GM19099 (cell line): ENCODE data around the gene SARM1.

Source experiments
- POLR2A ChIP-seq: IDR thresholded peaks from 3 replicates; pipeline ENCODE4 v1.6.1; 2011; ENCODE audit warnings: low read depth; ENCODE audit not compliant: insufficient read length; ENCODE audit errors: extremely low read depth

The SARM1 gene

DNA sequence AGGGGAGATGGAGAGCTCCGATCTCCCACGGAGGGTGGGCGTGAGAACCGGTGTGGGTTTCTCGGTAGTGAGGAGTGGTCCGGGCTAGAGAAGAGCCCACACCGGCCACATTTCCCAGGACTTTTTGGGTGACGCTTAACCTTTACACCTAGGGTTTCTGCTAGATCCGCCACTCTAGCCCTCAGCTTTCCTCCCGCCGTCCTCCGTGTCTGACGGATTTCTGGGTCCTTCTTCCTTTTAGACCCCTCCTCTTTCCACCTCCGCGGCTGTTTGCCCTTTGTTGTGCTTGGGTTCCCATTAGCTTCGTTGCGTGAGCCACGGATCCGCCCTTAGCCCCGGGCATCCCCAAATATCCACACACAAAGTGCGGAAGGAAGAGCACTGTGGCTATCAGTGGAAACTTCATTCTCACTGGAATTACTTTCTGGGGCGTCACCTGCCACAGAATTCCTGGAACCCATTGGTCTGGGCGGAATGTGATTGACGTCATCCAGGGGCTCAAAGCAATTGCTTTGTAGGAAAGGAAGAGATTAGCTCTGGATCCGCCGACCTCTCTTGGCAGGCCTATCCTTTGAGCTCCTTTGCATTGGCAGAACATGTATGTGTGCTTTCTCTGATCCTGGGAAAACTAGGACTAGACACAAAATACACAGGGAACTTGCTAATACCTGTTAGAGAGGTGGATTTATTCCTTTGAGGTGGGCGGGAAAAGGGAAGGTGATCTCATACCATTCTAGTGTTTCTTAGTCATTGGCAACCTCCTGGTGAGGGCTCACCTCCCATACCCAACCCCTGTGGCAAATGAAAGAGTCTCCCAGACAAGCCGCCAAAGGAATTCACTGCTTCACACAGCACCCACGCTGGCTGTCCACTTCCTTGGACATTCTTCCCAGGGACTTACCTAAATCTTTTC is 35.3 kb upstream of the SARM1 start:
- no peak for TF ChIP-seq POLR2A

DNA sequence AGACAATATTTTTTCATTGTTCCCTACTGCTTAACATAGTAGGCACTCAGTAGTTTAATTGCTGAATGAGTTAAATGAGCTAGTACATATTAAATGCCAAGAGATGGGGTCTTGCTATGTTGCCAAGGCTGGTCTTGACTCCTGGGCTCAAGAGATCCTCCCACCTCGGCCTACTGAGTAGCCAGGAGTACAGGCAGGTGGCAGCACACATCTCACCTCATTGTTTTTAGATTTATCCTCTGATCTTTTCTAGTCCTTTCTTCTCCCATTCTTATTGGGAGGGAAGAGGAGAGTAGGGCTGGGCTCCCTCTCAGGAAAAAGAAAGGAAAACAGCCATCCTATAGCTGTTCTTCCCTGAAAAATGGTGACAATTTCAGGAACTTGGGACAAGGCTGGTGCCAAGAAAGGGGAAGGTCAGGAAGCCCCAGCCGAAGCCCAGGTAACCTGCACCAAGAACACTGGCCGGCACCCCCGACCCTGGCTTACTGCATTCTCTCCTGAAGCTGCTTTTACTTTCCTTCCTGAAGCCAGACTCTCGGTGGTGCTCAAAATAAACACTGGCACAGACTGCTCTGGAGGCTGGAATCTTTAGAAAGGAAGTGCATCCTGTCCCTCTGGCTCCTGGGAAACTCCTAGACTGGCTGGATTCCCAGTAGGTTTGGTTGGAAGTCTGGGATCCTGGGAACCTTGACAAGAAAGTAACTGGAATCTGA is 33.3 kb upstream of the SARM1 start:
- TF ChIP-seq POLR2A = no peak

DNA sequence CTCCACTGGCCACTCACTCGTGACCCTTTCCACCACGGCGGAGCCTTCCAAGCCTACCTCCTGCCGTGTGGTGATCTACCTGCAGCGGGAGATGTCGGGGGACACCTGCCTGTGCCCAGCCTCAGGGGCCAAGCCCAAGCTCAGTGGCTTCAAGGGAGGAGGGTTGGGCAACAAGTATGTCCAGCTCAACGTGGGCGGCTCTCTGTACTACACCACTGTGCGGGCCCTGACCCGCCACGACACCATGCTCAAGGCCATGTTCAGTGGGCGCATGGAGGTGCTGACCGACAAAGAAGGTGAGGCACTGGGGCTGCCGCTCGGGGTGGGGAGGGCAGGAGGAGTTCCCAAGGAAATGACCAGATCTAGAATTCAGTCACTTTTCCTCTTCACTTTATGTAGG is 32.1 kb upstream of the SARM1 start:
- TF ChIP-seq POLR2A = no peak

DNA sequence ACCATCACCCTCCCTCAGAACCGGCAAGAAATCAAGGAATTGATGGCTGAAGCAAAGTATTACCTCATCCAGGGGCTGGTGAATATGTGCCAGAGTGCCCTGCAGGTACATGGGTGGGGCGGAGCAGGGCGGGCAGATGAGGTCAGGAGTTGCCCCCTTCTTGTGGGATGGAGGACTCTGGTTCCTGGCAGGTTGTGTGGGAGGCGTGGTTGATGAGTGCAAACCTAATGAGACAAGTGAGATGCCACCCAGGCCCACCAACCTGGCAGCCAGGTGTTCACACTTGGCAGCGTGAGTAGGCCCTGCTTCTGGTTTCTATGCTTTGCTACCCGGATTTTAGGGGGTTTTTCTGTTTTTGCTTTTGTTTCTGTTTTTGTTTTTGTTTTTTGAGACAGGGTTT is 31.1 kb upstream of the SARM1 start:
- TF ChIP-seq POLR2A = no peak

DNA sequence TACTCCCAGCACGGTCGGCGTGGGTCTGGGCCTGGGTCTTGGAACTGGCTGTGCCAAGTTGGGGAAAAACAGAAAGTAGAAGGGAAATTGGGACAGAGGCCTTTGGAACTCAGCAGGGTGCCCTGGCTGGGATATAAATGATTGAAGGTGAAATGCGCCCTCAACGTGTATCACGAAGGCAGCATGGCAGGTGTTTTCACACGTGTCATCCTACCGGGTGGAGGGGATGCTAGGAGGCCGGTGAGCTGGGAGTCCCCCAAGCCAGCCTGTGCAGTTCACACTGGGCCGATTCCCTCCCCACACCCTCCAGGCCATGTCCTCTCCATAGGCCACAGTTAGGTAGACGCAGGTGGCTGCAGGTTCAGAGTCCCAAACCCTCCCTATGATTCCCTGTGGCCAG is 30.0 kb upstream of the SARM1 start:
- TF ChIP-seq POLR2A = no peak

DNA sequence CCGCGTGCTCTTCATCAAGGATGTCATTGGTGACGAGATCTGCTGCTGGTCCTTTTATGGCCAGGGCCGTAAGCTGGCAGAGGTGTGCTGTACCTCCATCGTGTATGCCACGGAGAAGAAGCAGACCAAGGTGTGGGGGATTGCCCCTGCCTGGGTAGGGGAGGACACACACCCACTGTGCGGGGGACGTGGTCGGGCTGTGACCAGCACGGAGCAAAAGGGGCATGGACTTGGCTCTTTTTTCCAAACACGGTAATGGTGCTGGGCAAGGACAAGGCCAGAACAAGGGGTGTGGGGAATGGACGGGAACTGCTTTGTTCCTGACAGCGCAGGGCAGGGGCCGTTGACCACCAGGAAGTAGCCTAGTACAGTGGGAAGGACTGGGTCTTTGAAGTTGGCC is 29.2 kb upstream of the SARM1 start:
- no peak for TF ChIP-seq POLR2A

DNA sequence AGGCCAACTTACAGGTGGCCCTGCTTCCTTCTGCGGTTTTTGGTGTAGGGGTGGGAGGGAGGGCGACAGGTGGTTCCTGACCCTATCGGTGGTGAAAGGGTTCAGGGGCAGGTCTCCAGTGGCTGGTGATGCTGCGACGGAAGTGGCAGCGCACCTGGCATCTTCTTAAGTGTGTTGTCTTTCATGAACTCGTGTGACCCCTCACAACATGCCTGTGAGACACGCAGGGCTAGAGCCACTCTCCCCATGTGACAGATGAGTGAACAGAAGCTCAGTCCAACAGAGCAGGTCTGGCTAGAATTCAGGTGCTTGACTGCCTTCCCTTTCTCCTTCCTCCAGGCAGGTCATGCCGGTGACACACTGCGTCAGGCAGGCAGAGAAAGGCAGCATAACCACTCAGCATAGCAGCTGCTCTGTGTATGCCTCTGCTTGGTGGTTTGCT is 28.0 kb upstream of the SARM1 start:
- TF ChIP-seq POLR2A = no peak

DNA sequence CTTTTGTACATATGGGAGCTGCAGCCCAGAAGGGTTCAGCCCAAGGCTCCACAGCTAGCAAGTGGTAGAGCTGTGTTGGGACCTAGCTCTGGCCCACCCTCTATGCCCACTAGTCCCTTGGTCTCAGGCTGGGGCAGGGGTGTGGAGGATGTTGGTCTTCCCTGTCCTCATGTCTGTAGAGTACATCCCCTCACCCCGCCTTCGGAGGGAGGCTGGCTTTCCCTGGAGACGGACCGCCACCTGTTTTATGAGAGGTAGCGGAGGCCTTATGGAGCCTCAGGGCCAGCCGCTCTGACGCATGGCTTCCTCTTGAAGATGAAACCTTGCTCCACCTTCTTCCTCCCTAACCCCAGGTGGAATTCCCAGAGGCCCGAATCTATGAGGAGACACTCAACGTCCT is 27.5 kb upstream of the SARM1 start:
- no peak for TF ChIP-seq POLR2A

DNA sequence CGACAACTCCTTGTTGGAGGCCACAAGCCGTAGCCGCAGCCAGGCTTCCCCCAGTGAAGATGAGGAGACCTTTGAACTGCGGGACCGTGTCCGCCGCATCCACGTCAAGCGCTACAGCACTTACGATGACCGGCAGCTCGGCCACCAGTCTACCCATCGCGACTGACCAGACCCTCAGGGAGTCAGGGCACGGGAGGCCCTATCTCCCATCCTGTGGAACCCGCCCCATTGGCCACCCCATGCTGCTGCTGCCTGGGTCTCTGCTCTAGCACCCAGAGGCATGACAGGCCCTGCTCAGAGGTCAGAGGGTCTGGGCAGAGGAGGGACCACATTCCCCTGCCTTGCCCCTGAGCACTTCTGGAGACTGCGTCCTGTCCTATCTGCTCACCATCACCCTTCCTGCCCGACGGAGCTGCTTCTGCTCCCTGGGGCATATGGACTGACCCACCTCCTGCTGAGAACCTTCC is 27.0 kb upstream of the SARM1 start:
- TF ChIP-seq POLR2A = no peak

DNA sequence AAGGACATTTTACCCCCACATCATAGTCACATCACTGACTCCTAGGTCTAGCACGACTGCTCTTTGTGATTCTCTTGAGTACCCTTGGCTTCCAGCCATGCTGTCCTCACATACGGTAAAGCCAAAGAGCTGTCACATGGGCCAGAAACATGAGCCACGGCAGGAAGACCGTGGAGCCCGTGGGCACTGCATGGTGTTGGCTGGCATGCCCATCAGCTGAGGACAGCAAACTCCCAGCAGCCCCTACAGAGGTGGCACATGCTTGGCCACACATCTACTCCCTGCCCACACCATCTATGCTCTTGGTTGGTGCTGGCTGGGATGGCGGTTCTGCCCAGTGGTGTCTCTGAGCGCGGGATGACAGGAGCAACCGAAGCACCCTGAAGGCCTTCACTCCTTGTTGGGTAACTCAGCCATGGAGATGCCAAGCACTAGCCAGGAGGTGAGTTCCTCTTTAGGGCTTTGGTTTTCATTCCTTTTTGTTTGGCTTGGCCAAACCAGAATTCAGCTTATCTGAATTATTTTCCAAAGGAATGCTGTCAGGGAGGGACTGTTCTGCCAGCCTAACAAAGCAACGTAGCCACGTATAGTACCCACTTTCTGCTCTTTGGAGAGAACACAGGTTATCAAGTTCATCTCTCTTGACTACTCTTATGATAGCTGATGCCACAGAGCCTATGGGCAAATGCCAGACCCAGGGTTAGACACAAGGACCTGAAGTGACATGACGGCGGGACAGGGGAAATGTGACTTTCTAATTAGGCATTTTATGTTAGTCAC is 25.9 kb upstream of the SARM1 start:
- TF ChIP-seq POLR2A = no peak

DNA sequence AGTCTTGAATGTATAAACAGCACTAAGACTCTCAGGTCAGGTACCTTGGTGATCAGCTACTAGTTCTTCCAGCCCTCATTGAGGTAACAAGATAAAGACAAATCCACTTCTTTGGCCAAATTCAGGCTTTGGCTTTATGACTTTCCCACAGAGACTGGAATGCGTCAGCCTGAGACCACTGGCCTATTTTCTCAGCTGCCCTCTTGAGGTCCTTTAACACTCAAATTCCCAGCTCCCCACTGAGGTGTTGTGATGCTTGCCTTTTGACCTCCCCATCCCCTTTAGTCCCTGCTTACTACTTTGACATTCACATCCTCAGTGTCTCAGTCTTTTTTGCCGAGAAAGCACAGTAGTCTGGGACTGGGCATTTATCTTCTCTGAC is 25.3 kb upstream of the SARM1 start:
- TF ChIP-seq POLR2A = no peak

DNA sequence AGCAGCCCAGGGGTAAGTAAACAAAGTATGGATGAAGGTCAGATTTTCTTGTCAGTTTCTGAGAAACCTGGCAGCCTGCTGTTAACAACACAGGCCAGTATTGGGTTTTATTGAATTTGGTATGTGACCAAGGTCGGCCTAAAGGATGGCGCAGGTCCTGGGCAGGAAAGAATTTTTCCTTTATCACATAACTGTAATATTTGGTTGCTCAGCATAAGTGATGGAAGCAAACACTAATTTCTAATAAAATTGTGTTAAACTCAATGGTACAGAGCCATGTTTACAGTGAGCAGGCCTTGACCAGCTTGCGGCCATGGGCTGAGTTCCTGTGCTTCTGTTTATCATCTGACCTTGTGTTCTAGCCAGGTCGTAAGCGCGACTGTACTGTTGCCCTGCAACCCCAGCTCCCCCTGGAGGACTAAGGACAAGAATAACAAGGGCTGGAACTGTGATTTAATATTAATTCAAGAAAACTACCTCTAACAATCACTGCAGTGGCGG is 24.7 kb upstream of the SARM1 start:
- TF ChIP-seq POLR2A = no peak

DNA sequence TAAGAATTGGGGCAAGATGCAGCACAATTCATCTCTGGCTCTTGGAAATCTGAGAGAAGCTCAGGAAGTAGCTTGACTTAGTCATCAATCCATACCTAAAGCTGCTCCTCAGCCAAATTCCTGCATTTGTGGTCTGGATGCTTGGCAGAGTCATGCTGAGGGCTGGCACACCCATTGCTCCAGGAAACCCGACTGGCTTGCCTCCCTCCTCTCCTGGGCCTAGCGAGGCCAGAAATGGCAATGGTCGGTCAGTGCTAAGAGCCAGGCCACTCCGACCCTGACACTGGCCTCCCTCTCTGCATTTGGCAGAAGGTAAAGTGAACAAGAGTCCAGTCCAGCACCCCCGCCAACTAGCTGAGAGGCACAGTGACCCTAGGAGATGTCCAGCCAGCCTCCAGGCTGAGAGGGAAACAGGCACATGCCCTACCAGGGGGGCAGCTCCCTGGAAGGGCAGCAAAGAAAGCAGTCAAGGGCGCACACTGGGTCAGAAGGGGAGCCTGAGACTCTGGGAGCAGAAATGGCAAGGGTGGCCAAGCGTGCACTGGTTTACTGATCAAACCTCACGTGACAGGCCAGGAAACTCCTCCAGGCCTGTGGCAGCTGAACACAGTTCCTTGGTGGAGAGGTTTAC is 24.1 kb upstream of the SARM1 start:
- no peak for TF ChIP-seq POLR2A

DNA sequence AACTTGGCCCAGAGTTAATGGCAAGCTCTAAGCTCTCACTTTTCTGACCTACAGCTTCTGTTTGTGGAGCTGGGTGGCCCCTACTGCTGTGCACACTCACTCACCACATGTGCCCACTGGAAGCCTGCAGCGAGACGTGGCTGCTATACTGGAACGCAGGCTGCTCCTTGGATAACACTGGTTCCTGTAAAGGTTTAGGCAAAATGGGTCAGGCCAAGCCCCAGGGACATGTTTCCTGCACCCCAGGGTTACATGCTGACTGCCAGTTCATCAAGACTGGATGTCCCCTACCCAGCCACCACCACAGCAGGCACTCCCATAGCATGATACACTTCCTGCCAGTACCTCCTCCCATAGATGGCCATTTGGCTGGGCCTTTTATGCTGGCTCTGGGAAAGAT is 22.5 kb upstream of the SARM1 start:
- no peak for TF ChIP-seq POLR2A

DNA sequence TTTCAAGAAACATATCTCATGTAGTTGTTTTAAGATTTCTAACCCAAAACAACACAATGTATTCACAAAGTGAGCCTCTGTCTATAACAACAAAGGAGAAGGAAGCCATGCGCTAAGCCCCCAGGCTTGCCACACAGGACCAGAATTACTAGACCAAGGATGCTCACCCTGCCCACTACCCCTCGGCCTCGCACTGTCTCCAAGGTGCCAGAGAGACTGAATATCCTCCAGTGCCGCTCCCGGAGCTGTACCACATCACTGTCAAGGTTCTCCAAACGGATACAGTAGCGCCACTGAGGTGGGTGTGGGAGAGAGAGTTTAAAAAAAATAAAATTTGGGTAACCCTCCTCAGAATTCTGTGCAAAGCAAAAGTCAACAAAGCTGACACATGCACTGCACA is 21.2 kb upstream of the SARM1 start:
- TF ChIP-seq POLR2A = no peak
